Upper lobe of left lung (tissue), 6 donors: ENCODE results near the gene CBLL2. TPM values are rescaled to one million over a fixed set of nuclear protein-coding genes. Genes with fewer than 3 reads are reported as not detected.

Source experiments
- total RNA-seq, 6 donors: library from RNA; depleted of rRNA in 4 of 6; stranded (reverse); fragments of >200 nt in 4 of 6; gene quantifications; one replicate each; pipeline versions ENCODE4 v1.1.0 to v1.2.1, GENCODE V29; 2016 to 2021
- donor health status: DM: no; HTN: no; CAD: no; lungs with moderate emphysema.
- donor health status: DM: no; HTN: yes; CAD: no; lungs with severe emphysema.

Gene CBLL2
- total RNA-seq, 6 donors from 2014 or later, result not detected

Other genes starting within 250 kb of the CBLL2 start
- 1 to 10 TPM in 5 of 6 donors, under 1 TPM in 1; 0.80 to 4.9 (median 1.4) TPM for gene PHEX, start 240.6 kb upstream of the CBLL2 start, total RNA-seq